CD4-positive, alpha-beta T cell (primary cell): ENCODE data around the gene TTBK1. TPM values are rescaled to one million over a fixed set of nuclear protein-coding genes. Genes with fewer than 3 reads are reported as not detected.

Source experiments
- ATAC-seq: fragments of 200-7000 bp; cut with Tn5 transposase; one replicate; pipeline ENCODE4 v1.10.0; 2022; ENCODE audit warnings: mild to moderate bottlenecking; ENCODE audit not compliant: poor library complexity
- CTCF ChIA-PET: fragments of 350-600 bp; sonication (Branson Sonifier 250); formaldehyde crosslinking; loops from one replicate; lab custom pipeline; 2021; ENCODE audit warnings: antibody characterized with exemption, inconsistent platforms; lab: Charles Lee
- POLR2A ChIA-PET: fragments of 350-600 bp; sonication (Branson Sonifier 250); formaldehyde crosslinking; loops from one replicate; lab custom pipeline; 2021; ENCODE audit warnings: antibody characterized with exemption, inconsistent platforms; lab: Charles Lee
- DNase-seq, 14 experiments: peaks; one replicate each; pipeline ENCODE4 v3.0.0-alpha.2; 2013 to 2020; ENCODE audit warnings: mixed read lengths in 2 of 14
- H3K27ac ChIP-seq, 2 donors: one replicate each; pipeline versions ENCODE4 v1.5.1 to v1.7.0; 2013; ENCODE audit warnings: low read length in 2 of 2, low read depth in 1 of 2, mild to moderate bottlenecking in 1 of 2
- H3K27me3 ChIP-seq, 2 experiments: 1 replicate in 1 of 2; 2 replicates in 1 of 2; pipeline versions ENCODE4 v1.6.1 to v1.7.0; 2013; ENCODE audit warnings: low read length in 2 of 2, control low read depth in 1 of 2, mild to moderate bottlenecking in 1 of 2, moderate library complexity in 1 of 2; ENCODE audit not compliant: insufficient read depth in 2 of 2, control insufficient read depth in 1 of 2
- H3K36me3 ChIP-seq: one replicate; pipeline ENCODE4 v1.6.1; 2013; ENCODE audit warnings: low read length, control low read depth; ENCODE audit not compliant: insufficient read depth
- H3K4me1 ChIP-seq: one replicate; pipeline ENCODE4 v1.6.1; 2013; ENCODE audit warnings: low read length, control low read depth; ENCODE audit not compliant: insufficient read depth
- H3K4me3 ChIP-seq: one replicate; pipeline ENCODE4 v1.5.1; 2013; ENCODE audit warnings: mild to moderate bottlenecking, low read length, moderate library complexity
- H3K9me3 ChIP-seq, 2 experiments: 1 replicate in 1 of 2; 2 replicates in 1 of 2; pipeline versions ENCODE4 v1.6.1 to v1.7.0; 2013; ENCODE audit warnings: low read length in 2 of 2, mild to moderate bottlenecking in 2 of 2, control low read depth in 1 of 2, moderate library complexity in 1 of 2; ENCODE audit not compliant: control insufficient read depth in 1 of 2, insufficient read depth in 1 of 2
- H3K27ac Mint-ChIP-seq: one replicate; pipeline ENCODE4 v1.8.0; 2020; ENCODE audit warnings: mixed read lengths
- H3K27me3 Mint-ChIP-seq: one replicate; pipeline ENCODE4 v1.8.0; 2021; ENCODE audit warnings: mixed read lengths
- H3K36me3 Mint-ChIP-seq: one replicate; pipeline ENCODE4 v1.8.0; 2021; ENCODE audit warnings: low read depth, mixed read lengths
- H3K4me1 Mint-ChIP-seq: one replicate; pipeline ENCODE4 v1.8.0; 2021; ENCODE audit warnings: low read depth, mixed read lengths
- H3K4me3 Mint-ChIP-seq: one replicate; pipeline ENCODE4 v1.8.0; 2020; ENCODE audit warnings: mild to moderate bottlenecking, mixed read lengths
- H3K9me3 Mint-ChIP-seq: one replicate; pipeline ENCODE4 v1.8.0; 2020; ENCODE audit warnings: mixed read lengths
- CTCF ChIP-seq: fragments of 200-600 bp; IDR thresholded peaks from one replicate; pipeline ENCODE4 v1.8.0; 2022; ENCODE audit warnings: antibody characterized with exemption, mild to moderate bottlenecking
- intact Hi-C, 2 experiments: fragments of 100-400 bp; cut with DNase I in 1 of 2; cut with micrococcal nuclease in 1 of 2; formaldehyde crosslinking; loops; one replicate each; pipeline versions ENCODE4 v1.15.1 to v1.9.0; 2023 to 2025; cut with DNase I, micrococcal nuclease
- total RNA-seq, 174 experiments: library from RNA in 2 of 174; stranded (reverse) in 2 of 174; gene quantifications; one replicate each; pipeline ENCODE4 v1.2.3 and lab custom pipeline; 2021 to 2026

Gene TTBK1
- total RNA-seq, 2 experiments from 2014 or later = not detected

- ATAC-seq (no peak), DNase-seq (no peak)
- Mint-ChIP-seq H3K27ac (no peak overlapping the region), H3K4me1 (peaks cover 2% of the 10 kb centered on the region), H3K4me3 (no peak overlapping the region), H3K27me3 (peaks cover 6% of the 10 kb centered on the region), H3K36me3 (no peaks in the 10 kb centered on the region), H3K9me3 (no peaks in the 10 kb centered on the region)
- H3K27ac ChIP-seq = no peak overlapping the region
- intact Hi-C loops = no loop called here
- no peaks in the 10 kb centered on the region for H3K27me3 ChIP-seq
- CTCF ChIA-PET = no interaction called here
- TF ChIP-seq CTCF = no peak
- H3K4me3 ChIP-seq = no peak overlapping the region
- H3K36me3 ChIP-seq = no peaks in the 10 kb centered on the region
- H3K4me1 ChIP-seq = peaks cover 11% of the 10 kb centered on the region
- H3K9me3 ChIP-seq = no peaks in the 10 kb centered on the region
- POLR2A ChIA-PET = no interaction called here
Measured at GRCh38 chr6:43303751-43304331, 60.6 kb downstream of the TTBK1 start.

- Histone ChIP-seq H3K4me3 (no peak overlapping the region), H3K27me3 (no peaks in the 10 kb centered on the region), H3K4me1 (peaks cover 16% of the 10 kb centered on the region), H3K9me3 (no peaks in the 10 kb centered on the region), H3K27ac (no peak overlapping the region), H3K36me3 (no peaks in the 10 kb centered on the region)
- Mint-ChIP-seq H3K4me3 (no peak overlapping the region), H3K27ac (no peak overlapping the region), H3K27me3 (peaks cover 6% of the 10 kb centered on the region), H3K9me3 (no peaks in the 10 kb centered on the region), H3K36me3 (no peaks in the 10 kb centered on the region), H3K4me1 (peaks cover 7% of the 10 kb centered on the region)
- ATAC-seq (no peak), DNase-seq (no peak)
- no peak for TF ChIP-seq CTCF
- CTCF ChIA-PET = no interaction called here
- intact Hi-C loops = no loop called here
- POLR2A ChIA-PET = no interaction called here
Measured at GRCh38 chr6:43304361-43304760, 61.1 kb downstream of the TTBK1 start.

GRCh38 chr6:43304882-43305281 lies 61.6 kb downstream of the TTBK1 start:
- ChIA-PET CTCF (no interaction called here), POLR2A (no interaction called here)
- Mint-ChIP-seq H3K9me3 (no peaks in the 10 kb centered on the region), H3K4me1 (peaks cover 7% of the 10 kb centered on the region), H3K36me3 (no peaks in the 10 kb centered on the region), H3K4me3 (no peak overlapping the region), H3K27ac (no peak overlapping the region), H3K27me3 (peaks cover 4% of the 10 kb centered on the region)
- DNase-seq (no peak), ATAC-seq (no peak)
- TF ChIP-seq CTCF = no peak
- H3K27ac ChIP-seq = no peak overlapping the region
- H3K27me3 ChIP-seq = no peaks in the 10 kb centered on the region
- H3K4me3 ChIP-seq = no peak overlapping the region
- peaks cover 19% of the 10 kb centered on the region for H3K4me1 ChIP-seq
- H3K9me3 ChIP-seq = no peaks in the 10 kb centered on the region
- intact Hi-C loops = no loop called here
- no peaks in the 10 kb centered on the region for H3K36me3 ChIP-seq
